Fibroblast of pulmonary artery (primary cell): Measurements from ENCODE around the gene MAPK8IP3.

Experiments used
- DNase-seq: peaks from one replicate; pipeline ENCODE4 v3.0.0-alpha.2; 2010; ENCODE audit warnings: low read depth
- H3K4me3 ChIP-seq: replicated peaks from 2 replicates; pipeline ENCODE4 v1.5.1; 2011; ENCODE audit warnings: low read depth, mild to moderate bottlenecking, control low read depth, low read length, moderate library complexity
- TF ChIP-seq, protein P1 (sequence below): IDR thresholded peaks from 2 replicates; pipeline ENCODE4 v1.5.1; 2011; ENCODE audit warnings: mild to moderate bottlenecking, control low read depth, low read length, inconsistent platforms; ENCODE audit errors: missing control alignments

Gene MAPK8IP3

DNA sequence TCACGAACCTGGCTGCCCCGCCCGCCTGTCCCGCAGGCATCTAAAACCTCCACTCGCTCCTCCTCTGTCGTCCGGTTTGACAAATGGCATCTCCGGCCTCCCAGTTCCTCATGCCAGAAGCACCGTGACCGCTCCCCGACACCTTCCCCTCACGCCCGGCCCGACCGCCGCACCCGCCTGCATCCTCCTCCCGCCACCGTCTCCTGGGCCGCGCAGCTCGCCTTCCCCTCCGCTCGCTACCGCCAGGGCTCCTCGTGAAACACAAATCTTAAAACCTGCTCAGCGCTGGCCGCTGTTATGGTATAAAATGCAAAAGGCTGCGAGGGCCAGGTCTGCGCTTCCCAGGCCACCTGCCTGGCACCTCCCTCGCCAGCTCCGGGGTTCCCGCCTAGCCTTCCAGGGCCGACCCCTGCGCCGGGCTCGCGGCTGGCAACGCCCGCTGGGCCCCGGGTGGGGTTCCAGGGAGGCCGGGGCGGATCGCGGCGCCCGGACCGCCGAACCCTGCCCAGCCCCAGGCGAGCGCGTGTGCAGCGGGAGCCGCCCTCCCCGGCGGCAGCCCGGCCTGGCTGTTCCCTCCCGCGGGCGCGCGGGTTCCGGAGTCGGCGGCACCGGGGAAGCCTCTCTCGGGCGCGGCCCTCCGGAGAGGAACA lies 75.9 kb downstream of the MAPK8IP3 start:
- no peak for DNase-seq
- TF ChIP-seq, protein P1, sequence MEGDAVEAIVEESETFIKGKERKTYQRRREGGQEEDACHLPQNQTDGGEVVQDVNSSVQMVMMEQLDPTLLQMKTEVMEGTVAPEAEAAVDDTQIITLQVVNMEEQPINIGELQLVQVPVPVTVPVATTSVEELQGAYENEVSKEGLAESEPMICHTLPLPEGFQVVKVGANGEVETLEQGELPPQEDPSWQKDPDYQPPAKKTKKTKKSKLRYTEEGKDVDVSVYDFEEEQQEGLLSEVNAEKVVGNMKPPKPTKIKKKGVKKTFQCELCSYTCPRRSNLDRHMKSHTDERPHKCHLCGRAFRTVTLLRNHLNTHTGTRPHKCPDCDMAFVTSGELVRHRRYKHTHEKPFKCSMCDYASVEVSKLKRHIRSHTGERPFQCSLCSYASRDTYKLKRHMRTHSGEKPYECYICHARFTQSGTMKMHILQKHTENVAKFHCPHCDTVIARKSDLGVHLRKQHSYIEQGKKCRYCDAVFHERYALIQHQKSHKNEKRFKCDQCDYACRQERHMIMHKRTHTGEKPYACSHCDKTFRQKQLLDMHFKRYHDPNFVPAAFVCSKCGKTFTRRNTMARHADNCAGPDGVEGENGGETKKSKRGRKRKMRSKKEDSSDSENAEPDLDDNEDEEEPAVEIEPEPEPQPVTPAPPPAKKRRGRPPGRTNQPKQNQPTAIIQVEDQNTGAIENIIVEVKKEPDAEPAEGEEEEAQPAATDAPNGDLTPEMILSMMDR = no peak
- H3K4me3 ChIP-seq = peak overlapping the region; percentile 75

DNA sequence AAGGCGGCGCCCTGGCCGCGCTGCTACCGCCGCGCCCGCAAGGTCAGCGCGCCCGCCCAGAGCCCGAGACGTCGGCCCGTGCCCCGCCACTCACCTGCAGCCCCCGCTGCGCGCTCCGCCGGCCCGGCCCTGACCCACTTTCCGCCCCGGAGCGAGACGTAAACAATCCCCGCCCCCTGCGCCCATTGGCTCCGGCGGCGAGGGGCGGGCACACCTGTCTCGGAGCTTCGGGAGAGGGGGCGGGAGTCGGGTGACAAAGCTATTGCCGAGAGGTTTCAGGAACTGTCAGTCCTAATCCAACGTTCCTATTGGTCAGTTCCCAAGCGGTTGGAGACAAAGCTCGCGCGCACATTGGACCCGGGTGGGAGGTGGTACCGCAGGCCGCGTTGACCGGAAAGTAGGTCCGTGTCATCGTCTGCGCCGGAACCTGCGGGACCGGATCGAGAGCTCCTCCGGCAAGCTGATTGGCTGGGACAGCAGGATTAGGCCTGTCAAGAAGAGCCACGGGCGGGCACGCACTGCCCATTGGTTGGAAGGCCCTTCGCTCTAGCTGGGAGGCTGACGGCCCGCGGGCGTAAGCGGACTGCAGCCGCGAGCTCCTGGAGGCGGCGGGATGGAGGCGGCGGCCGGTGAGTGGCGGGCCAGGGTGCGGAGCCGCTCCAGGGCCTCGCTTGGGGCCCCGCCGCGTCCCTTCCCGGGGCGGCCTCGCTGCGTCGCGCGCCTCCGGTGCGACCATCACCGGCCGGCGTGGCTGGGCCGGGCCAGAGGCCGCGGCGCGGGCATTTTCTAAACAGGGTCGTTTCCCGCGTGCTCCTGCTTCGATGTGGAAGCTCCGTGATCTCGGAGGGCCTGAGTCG lies 76.6 kb downstream of the MAPK8IP3 start, which contains the start of the genes NUBP2 and SPSB3:
TSS of gene NUBP2 (plus strand) at position 553 of the 857 bp plus-strand sequence. CDS start at position 614, 61 bp downstream.
TSS of gene SPSB3 (minus strand) at position 164 of the 857 bp plus-strand sequence. CDS start 1,088 bp downstream, outside the sequence.
- TF ChIP-seq, protein P1 = no peak
- peak; percentile 100 for DNase-seq
- peak within 1 kb of the TSS; percentile 90 for H3K4me3 ChIP-seq

DNA sequence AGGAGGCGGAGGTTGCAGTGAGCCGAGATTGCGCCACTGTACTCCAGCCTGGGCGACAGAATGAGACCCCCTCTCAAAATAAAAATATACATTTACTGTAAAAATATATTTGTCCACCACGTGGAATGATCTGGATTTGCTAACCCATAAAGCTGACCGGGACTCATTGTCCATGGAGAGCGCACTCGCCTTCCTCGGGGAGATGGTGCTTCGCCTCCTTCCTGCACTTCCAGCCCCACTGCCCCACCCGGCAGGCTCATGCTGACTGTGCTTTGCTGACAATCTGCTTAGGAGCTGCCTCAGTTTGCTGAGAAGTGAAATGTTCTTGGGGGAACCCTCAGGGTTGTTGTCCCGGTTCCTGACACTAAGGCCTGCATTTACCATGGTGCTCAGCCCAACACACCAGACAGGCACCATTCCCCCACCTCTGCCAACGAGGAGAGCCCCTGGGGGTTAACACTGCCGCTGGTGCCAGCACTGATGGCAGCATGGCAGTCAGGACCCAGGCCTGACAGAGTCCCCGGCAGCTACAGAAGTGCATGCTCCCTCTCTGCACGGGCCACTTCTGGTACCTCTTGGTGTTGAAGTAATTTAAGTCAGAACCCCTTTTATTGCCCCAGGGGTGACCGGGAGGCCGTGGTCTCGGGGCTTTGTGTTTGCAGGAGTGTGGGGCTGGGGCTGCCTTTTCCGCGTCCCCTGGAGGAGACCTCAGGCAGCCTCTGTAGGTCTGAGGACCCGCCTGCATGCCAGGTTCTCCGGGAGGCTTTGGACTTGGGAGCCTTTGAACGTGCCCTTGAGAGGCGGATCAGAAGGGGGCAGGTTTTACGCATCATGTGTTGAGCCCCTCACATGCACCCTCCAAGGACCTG lies 79.2 kb downstream of the MAPK8IP3 start:
- DNase-seq = no peak
- TF ChIP-seq, protein P1 = no peak
- no peak overlapping the region for H3K4me3 ChIP-seq

DNA sequence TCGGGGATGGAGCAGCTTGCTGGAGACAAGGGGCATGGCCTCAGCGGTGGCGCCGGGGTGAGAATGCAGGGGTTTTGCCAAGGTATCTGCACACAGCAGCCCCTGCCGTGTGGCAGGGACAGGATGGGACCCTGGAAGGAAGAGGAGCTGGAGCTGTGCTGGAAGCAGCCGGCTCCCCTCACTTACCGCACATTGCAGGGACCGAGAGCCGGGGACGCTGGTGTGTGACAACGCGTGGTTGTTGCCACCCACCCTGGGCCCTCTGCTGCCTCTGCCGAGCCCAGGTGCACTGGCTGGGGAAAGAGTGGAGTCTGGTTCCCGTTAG lies 79.8 kb downstream of the MAPK8IP3 start:
- H3K4me3 ChIP-seq = no peak overlapping the region
- DNase-seq = no peak
- TF ChIP-seq, protein P1 = no peak

DNA sequence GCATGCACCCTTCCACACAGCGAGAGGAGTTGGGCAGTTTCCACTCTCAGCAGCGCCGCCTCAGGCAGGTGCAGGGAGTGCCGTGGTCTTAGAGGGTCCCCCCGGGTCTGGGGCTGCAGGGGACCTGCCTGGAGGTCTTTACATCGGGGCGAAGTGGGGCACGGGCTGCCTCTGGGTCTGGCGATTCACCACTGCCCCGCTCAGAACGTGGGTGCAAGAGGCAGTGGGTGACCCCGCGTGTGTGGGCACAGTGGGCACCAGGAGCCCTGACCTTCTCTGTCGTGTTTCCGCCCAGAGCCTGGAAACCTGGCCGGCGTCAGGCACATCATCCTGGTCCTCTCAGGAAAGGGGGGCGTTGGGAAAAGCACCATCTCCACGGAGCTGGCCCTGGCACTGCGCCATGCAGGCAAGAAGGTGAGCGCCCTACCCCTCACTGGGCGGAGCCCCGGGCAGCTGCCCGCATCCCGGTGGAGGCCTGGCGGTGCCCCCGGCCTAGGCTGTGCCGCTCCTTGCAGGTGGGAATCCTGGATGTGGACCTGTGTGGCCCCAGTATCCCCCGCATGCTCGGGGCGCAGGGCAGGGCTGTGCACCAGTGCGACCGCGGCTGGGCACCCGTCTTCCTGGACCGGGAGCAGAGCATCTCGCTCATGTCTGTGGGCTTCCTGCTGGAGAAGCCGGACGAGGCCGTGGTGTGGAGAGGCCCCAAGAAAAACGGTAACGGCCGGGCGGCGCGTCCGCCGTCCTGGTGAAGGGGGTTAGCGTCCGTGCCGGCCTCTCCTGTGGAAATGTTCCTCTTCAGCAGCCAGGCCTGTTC lies 80.5 kb downstream of the MAPK8IP3 start:
- DNase-seq = no peak
- no peak overlapping the region for H3K4me3 ChIP-seq

More for the DNA sequence above, 80.5 kb downstream of the MAPK8IP3 start:
- TF ChIP-seq, protein P1 = no peak
